ENCODE data around the gene GPS1. TPM values are rescaled to one million over a fixed set of nuclear protein-coding genes. Genes with fewer than 3 reads are reported as not detected.

GPS1 gene
- total RNA-seq, 2 experiments from 2014 or later = 82.7 to 88.6 TPM

GRCh38 chr17:82101767-82102679, 50.3 kb downstream of the GPS1 start:
- ChIA-PET POLR2A (interaction anchor here (1.1 kb wide), 1 partner anchor 22 kb away, joined by 3 read pairs; no protein-coding TSS in a partner anchor), CTCF (interaction anchor here (0.7 to 1.3 kb wide), 2 partner anchors 8 to 690 kb away, joined by 3 to 4 read pairs; no protein-coding TSS in a partner anchor)
- Mint-ChIP-seq H3K9me3 (no peaks in the 10 kb centered on the region), H3K4me1 (ENCODE audit: low read depth) (peaks cover 21% of the 10 kb centered on the region), H3K4me3 (no peak overlapping the region), H3K27ac (peak overlapping the region; percentile 52), H3K36me3 (ENCODE audit: low read depth) (peaks cover 11% of the 10 kb centered on the region), H3K27me3 (no peaks in the 10 kb centered on the region)
- ATAC-seq (no peak), DNase-seq (no peak)
- intact Hi-C loops (cut with micrococcal nuclease) = no loop called here
- TF ChIP-seq, protein P1, sequence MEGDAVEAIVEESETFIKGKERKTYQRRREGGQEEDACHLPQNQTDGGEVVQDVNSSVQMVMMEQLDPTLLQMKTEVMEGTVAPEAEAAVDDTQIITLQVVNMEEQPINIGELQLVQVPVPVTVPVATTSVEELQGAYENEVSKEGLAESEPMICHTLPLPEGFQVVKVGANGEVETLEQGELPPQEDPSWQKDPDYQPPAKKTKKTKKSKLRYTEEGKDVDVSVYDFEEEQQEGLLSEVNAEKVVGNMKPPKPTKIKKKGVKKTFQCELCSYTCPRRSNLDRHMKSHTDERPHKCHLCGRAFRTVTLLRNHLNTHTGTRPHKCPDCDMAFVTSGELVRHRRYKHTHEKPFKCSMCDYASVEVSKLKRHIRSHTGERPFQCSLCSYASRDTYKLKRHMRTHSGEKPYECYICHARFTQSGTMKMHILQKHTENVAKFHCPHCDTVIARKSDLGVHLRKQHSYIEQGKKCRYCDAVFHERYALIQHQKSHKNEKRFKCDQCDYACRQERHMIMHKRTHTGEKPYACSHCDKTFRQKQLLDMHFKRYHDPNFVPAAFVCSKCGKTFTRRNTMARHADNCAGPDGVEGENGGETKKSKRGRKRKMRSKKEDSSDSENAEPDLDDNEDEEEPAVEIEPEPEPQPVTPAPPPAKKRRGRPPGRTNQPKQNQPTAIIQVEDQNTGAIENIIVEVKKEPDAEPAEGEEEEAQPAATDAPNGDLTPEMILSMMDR (IDR thresholded peaks at IDR 0.05) = no peak

DNA sequence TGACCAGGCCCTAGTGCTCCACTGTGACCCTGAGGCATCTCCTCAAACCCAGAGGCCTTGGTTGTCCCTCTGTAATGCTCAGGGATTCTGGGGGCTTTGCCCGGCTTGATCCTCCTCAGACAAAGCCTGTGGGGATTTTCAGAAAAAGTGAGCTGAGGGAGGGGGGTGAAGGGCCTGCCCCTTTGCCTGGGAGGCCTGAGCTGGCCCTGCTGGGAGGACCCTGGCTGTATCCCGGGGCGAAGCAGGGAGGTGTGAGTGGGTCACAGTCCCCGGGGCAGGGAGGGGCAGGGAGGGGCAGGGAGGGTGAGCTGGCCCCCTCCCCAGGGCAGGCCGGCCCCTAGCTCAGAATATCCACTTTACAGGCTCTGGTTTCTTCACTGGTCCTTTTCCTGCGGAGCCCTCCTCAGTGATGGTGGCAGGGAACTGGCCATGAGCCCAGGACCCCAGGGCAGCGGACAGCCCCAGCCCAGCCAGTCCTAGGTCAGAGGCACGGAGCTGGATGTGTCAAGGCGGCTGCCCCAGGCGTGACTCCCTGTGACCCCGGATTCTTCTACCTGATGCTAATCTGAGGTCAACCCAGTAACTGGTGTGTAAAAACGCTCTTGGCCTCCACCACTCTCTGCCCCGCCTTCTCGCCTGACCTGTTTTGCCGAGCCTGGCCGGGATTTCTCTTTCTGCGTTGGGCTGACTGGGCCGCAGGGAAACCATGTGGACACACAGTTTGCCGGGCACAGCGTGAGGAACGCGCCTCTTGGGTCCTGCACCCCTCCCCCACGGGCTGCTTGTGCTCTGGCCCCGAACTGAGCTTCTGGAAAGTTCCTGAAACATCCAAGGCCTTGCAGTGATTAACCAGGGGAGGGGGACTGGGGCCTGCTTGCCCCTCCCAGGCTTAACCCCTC, 52.1 kb downstream of the GPS1 start:
- peaks cover 12% of the 10 kb centered on the region for H3K36me3 Mint-ChIP-seq (ENCODE audit: low read depth)
- H3K4me1 Mint-ChIP-seq (ENCODE audit: low read depth) = peaks cover 26% of the 10 kb centered on the region
- intact Hi-C loops (cut with micrococcal nuclease) = no loop called here
- no peaks in the 10 kb centered on the region for H3K27me3 Mint-ChIP-seq
- DNase-seq = no peak
- ChIA-PET POLR2A (interaction anchor here (0.5 to 2.6 kb wide), 4 partner anchors 38 to 560 kb away, joined by 3 to 11 read pairs (median 4); partner anchors contain the start of genes CCDC57 and DUS1L), CTCF (interaction anchor here (2.8 kb wide), 1 partner anchor 73 kb away, joined by 18 read pairs; the partner anchor contains the start of gene RAC3)
- no peak for ATAC-seq
- H3K27ac Mint-ChIP-seq = no peak overlapping the region
- TF ChIP-seq, protein P1 (IDR thresholded peaks at IDR 0.05) = no peak
- H3K9me3 Mint-ChIP-seq = no peaks in the 10 kb centered on the region
- no peak overlapping the region for H3K4me3 Mint-ChIP-seq

- intact Hi-C loops (cut with micrococcal nuclease) = no loop called here
- Mint-ChIP-seq H3K27me3 (no peaks in the 10 kb centered on the region), H3K27ac (peak overlapping the region; percentile 95), H3K4me1 (ENCODE audit: low read depth) (peaks cover 28% of the 10 kb centered on the region), H3K4me3 (peak overlapping the region; percentile 90), H3K9me3 (no peaks in the 10 kb centered on the region), H3K36me3 (ENCODE audit: low read depth) (peaks cover 8% of the 10 kb centered on the region)
- ATAC-seq (no peak), DNase-seq (no peak)
- TF ChIP-seq, protein P1 (IDR thresholded peaks at IDR 0.05) = no peak
- POLR2A ChIA-PET = interaction anchor here (1.0 to 2.6 kb wide), 4 partner anchors 39 to 108 kb away, joined by 3 to 11 read pairs (median 4); partner anchors contain the start of genes CCDC57 and DUS1L
- CTCF ChIA-PET = interaction anchor here (1.1 to 2.8 kb wide), 4 partner anchors 9 to 235 kb away, joined by 3 to 18 read pairs (median 3); partner anchors contain the start of gene RAC3
These were observed 53.2 kb downstream of the GPS1 start for GRCh38 chr17:82104797-82105416.

- ChIA-PET CTCF (interaction anchor here (1.0 to 2.8 kb wide), 9 partner anchors 7 to 236 kb away, joined by 3 to 18 read pairs (median 4); partner anchors contain the start of genes DCXR, FASN and RAC3), POLR2A (interaction anchor here (1.0 to 2.6 kb wide), 4 partner anchors 16 to 67 kb away, joined by 3 to 11 read pairs (median 3); partner anchors contain the start of gene DUS1L)
- Mint-ChIP-seq H3K4me1 (ENCODE audit: low read depth) (peaks cover 28% of the 10 kb centered on the region), H3K4me3 (peak overlapping the region; percentile 90), H3K27ac (peak overlapping the region; percentile 95), H3K27me3 (no peaks in the 10 kb centered on the region), H3K36me3 (ENCODE audit: low read depth) (peaks cover 4% of the 10 kb centered on the region), H3K9me3 (no peaks in the 10 kb centered on the region)
- DNase-seq (no peak), ATAC-seq (no peak)
- intact Hi-C loops (cut with micrococcal nuclease) = no loop called here
- TF ChIP-seq, protein P1 (IDR thresholded peaks at IDR 0.05) = no peak
These were observed 53.8 kb downstream of the GPS1 start for GRCh38 chr17:82105417-82105881.
